NCI-H345 (cell line): Measurements from ENCODE around the gene SMAD1.

Experiments
- DNase-seq: peaks from one replicate; lab custom pipeline; 2025; lab: John Stamatoyannopoulos, UW

Gene SMAD1

GRCh38 chr4:145481164-145481941 lies at the start of gene SMAD1:
Gene SMAD1 (plus strand): TSS chr4:145481853. CDS start chr4:145514614, 32,761 bp downstream.
- DNase-seq: peak; percentile 40

- no peak for DNase-seq
These were observed 48.0 kb upstream of the SMAD1 start for GRCh38 chr4:145433684-145434083.

GRCh38 chr4:145435646-145436045 lies 46.0 kb upstream of the SMAD1 start:
- DNase-seq: no peak

GRCh38 chr4:145436114-145436513 lies 45.5 kb upstream of the SMAD1 start:
- no peak for DNase-seq

GRCh38 chr4:145436796-145437195 lies 44.9 kb upstream of the SMAD1 start:
- DNase-seq: no peak

GRCh38 chr4:145437466-145437865 lies 44.2 kb upstream of the SMAD1 start:
- no peak for DNase-seq

- no peak for DNase-seq
These were observed 43.4 kb upstream of the SMAD1 start for GRCh38 chr4:145438298-145438697.

GRCh38 chr4:145440292-145441007 lies 41.2 kb upstream of the SMAD1 start:
- no peak for DNase-seq

GRCh38 chr4:145446184-145446583 lies 35.5 kb upstream of the SMAD1 start:
- no peak for DNase-seq

GRCh38 chr4:145451895-145452294 lies 29.8 kb upstream of the SMAD1 start:
- DNase-seq: no peak

GRCh38 chr4:145452447-145453162 lies 29.0 kb upstream of the SMAD1 start:
- no peak for DNase-seq

GRCh38 chr4:145453163-145453520 lies 28.5 kb upstream of the SMAD1 start:
- no peak for DNase-seq

- no peak for DNase-seq
These were observed 8.4 kb upstream of the SMAD1 start for GRCh38 chr4:145473203-145473602.

GRCh38 chr4:145480257-145480656 lies 1.4 kb upstream of the SMAD1 start:
- DNase-seq: no peak

- DNase-seq: no peak
These were observed 222 bp downstream of the SMAD1 start for GRCh38 chr4:145481942-145482208.

- DNase-seq: peak; percentile 51
These were observed 770 bp downstream of the SMAD1 start for GRCh38 chr4:145482209-145483037.

GRCh38 chr4:145483514-145483913 lies 1.9 kb downstream of the SMAD1 start:
- peak; percentile 3 for DNase-seq

- DNase-seq: no peak
These were observed 2.7 kb downstream of the SMAD1 start for GRCh38 chr4:145484225-145484846.

GRCh38 chr4:145485120-145485519 lies 3.5 kb downstream of the SMAD1 start:
- no peak for DNase-seq

GRCh38 chr4:145486603-145487002 lies 5.0 kb downstream of the SMAD1 start:
- DNase-seq: no peak

GRCh38 chr4:145487631-145488030 lies 6.0 kb downstream of the SMAD1 start:
- DNase-seq: no peak

- DNase-seq: no peak
These were observed 6.7 kb downstream of the SMAD1 start for GRCh38 chr4:145488310-145488709.
